Osteoblast (primary cell): ENCODE measurements around the gene EML1. TPM values are rescaled to one million over a fixed set of nuclear protein-coding genes. Genes with fewer than 3 reads are reported as not detected.

Source experiments
- DNase-seq: peaks from one replicate; pipeline ENCODE4 v3.0.0; 2011; ENCODE audit warnings: low spot score, mixed read lengths; ENCODE audit not compliant: insufficient read length; ENCODE audit errors: missing footprints
- H2AFZ ChIP-seq: 2 replicates; pipeline ENCODE4 v1.6.0; 2011; ENCODE audit warnings: mild to moderate bottlenecking, low read length
- H3K27ac ChIP-seq: 2 replicates; pipeline ENCODE4 v1.5.1; 2011; ENCODE audit warnings: mild to moderate bottlenecking, low read depth, low read length, moderate library complexity
- H3K27me3 ChIP-seq: 2 replicates; pipeline ENCODE4 v1.6.0; 2012; ENCODE audit warnings: mild to moderate bottlenecking, control low read depth, inconsistent platforms, low read length, moderate library complexity; ENCODE audit not compliant: insufficient read depth
- H3K36me3 ChIP-seq: 2 replicates; pipeline ENCODE4 v1.5.1; 2011; ENCODE audit warnings: mild to moderate bottlenecking, low read length, control low read depth, moderate library complexity; ENCODE audit not compliant: insufficient read depth
- H3K4me1 ChIP-seq: 2 replicates; pipeline ENCODE4 v1.5.1; 2011; ENCODE audit warnings: mild to moderate bottlenecking, low read length, control low read depth, moderate library complexity; ENCODE audit not compliant: insufficient read depth
- H3K4me2 ChIP-seq: 2 replicates; pipeline ENCODE4 v1.6.0; 2011; ENCODE audit warnings: mild to moderate bottlenecking, low read length; ENCODE audit not compliant: insufficient read depth
- H3K4me3 ChIP-seq: fragments of 200-600 bp; sonication (generic); 3 replicates; pipeline ENCODE4 v1.5.1; 2012; ENCODE audit warnings: mild to moderate bottlenecking, low read length, inconsistent platforms; ENCODE audit not compliant: insufficient read depth
- H3K79me2 ChIP-seq: 2 replicates; pipeline ENCODE4 v1.6.0; 2012; ENCODE audit warnings: mild to moderate bottlenecking, low read length, control low read depth, inconsistent platforms; ENCODE audit not compliant: insufficient read depth
- H3K9me3 ChIP-seq: 2 replicates; pipeline ENCODE4 v1.5.1; 2011; ENCODE audit warnings: low read depth, low read length, control low read depth
- H4K20me1 ChIP-seq: 2 replicates; pipeline ENCODE4 v1.6.0; 2012; ENCODE audit warnings: mild to moderate bottlenecking, low read length, control low read depth; ENCODE audit not compliant: insufficient read depth
- CTCF ChIP-seq: IDR thresholded peaks from 2 replicates; pipeline ENCODE4 v1.5.1; 2011; ENCODE audit warnings: mild to moderate bottlenecking, low read depth, low read length, moderate library complexity; ENCODE audit errors: extremely low read depth
- total RNA-seq: library from RNA; depleted of rRNA; stranded (reverse); fragments of >200 nt; gene quantifications from 2 replicates; pipeline ENCODE4 v1.2.3, GENCODE V29; 2012

Gene EML1
- total RNA-seq, 1 donor = 46.7 TPM

GRCh38 chr14:99810559-99810874, 17.3 kb downstream of the EML1 start:
- H3K36me3 ChIP-seq = no peaks in the 10 kb centered on the region
- no peak overlapping the region for H2AFZ ChIP-seq
- peaks cover 28% of the 10 kb centered on the region for H3K4me1 ChIP-seq
- H3K9me3 ChIP-seq = no peaks in the 10 kb centered on the region
- H4K20me1 ChIP-seq = peaks cover 70% of the 10 kb centered on the region
- no peak overlapping the region for H3K27ac ChIP-seq
- H3K4me3 ChIP-seq = no peak overlapping the region
- no peak for TF ChIP-seq CTCF
- H3K27me3 ChIP-seq = no peaks in the 10 kb centered on the region
- DNase-seq = no peak
- H3K4me2 ChIP-seq = no peak overlapping the region
- peaks cover 48% of the 10 kb centered on the region for H3K79me2 ChIP-seq

GRCh38 chr14:99812096-99812750, 19.0 kb downstream of the EML1 start:
- Histone ChIP-seq H3K27me3 (no peaks in the 10 kb centered on the region), H4K20me1 (peaks cover 82% of the 10 kb centered on the region), H2AFZ (no peak overlapping the region), H3K27ac (no peak overlapping the region), H3K4me1 (peaks cover 28% of the 10 kb centered on the region), H3K79me2 (peaks cover 49% of the 10 kb centered on the region), H3K4me3 (no peak overlapping the region), H3K9me3 (no peaks in the 10 kb centered on the region), H3K4me2 (no peak overlapping the region), H3K36me3 (no peaks in the 10 kb centered on the region)
- TF ChIP-seq CTCF = no peak
- DNase-seq = peak; percentile 60

- peaks cover 48% of the 10 kb centered on the region for H3K79me2 ChIP-seq
- no peak for TF ChIP-seq CTCF
- no peak for DNase-seq
- H2AFZ ChIP-seq = no peak overlapping the region
- no peak overlapping the region for H3K4me2 ChIP-seq
- H4K20me1 ChIP-seq = peaks cover 82% of the 10 kb centered on the region
- no peak overlapping the region for H3K4me3 ChIP-seq
- H3K36me3 ChIP-seq = no peaks in the 10 kb centered on the region
- H3K9me3 ChIP-seq = no peaks in the 10 kb centered on the region
- no peaks in the 10 kb centered on the region for H3K27me3 ChIP-seq
- peaks cover 24% of the 10 kb centered on the region for H3K4me1 ChIP-seq
- H3K27ac ChIP-seq = no peak overlapping the region
These were observed 19.7 kb downstream of the EML1 start for GRCh38 chr14:99812892-99813291.

GRCh38 chr14:99815696-99816095, 22.5 kb downstream of the EML1 start:
- DNase-seq = no peak
- TF ChIP-seq CTCF = no peak
- H4K20me1 ChIP-seq = peaks cover 89% of the 10 kb centered on the region
- no peak overlapping the region for H3K27ac ChIP-seq
- no peak overlapping the region for H2AFZ ChIP-seq
- peaks cover 3% of the 10 kb centered on the region for H3K27me3 ChIP-seq
- no peaks in the 10 kb centered on the region for H3K36me3 ChIP-seq
- peaks cover 45% of the 10 kb centered on the region for H3K79me2 ChIP-seq
- H3K4me1 ChIP-seq = no peaks in the 10 kb centered on the region
- H3K4me2 ChIP-seq = no peak overlapping the region
- H3K9me3 ChIP-seq = no peaks in the 10 kb centered on the region
- no peak overlapping the region for H3K4me3 ChIP-seq
